HG03025 (cell line): ENCODE measurements around the gene COL26A1.
"Not testable (repeated sequence)": the region's sequence is repeated elsewhere in the genome, so short reads cannot be mapped to it uniquely, and the experiment has no call there.

Experiments
- ATAC-seq: cut with Tn5 transposase; IDR thresholded peaks from one replicate; pipeline ENCODE4 v1.9.1; 2021; ENCODE audit warnings: mild to moderate bottlenecking, moderate library complexity; ENCODE audit not compliant: unreplicated experiment, low FRiP score

The COL26A1 gene

GRCh38 chr7:101436221-101436735 lies 73.6 kb downstream of the COL26A1 start:
- no peak for ATAC-seq

GRCh38 chr7:101436857-101437576 lies 74.3 kb downstream of the COL26A1 start:
- no peak for ATAC-seq

GRCh38 chr7:101441890-101442289 lies 79.2 kb downstream of the COL26A1 start:
- no peak for ATAC-seq

GRCh38 chr7:101442426-101443070 lies 79.9 kb downstream of the COL26A1 start:
- no peak for ATAC-seq

GRCh38 chr7:101450064-101450463 lies 87.4 kb downstream of the COL26A1 start:
- no peak for ATAC-seq

GRCh38 chr7:101453617-101454016 lies 90.9 kb downstream of the COL26A1 start:
- no peak for ATAC-seq

- ATAC-seq = no peak
Measured at GRCh38 chr7:101457001-101457750, 94.5 kb downstream of the COL26A1 start.

GRCh38 chr7:101465131-101465530 lies 102.5 kb downstream of the COL26A1 start:
- ATAC-seq = no peak

- no peak for ATAC-seq
Measured at GRCh38 chr7:101465576-101466196, 103.0 kb downstream of the COL26A1 start.

GRCh38 chr7:101466871-101467270 lies 104.2 kb downstream of the COL26A1 start:
- ATAC-seq = no peak

GRCh38 chr7:101468546-101469275 lies 106.0 kb downstream of the COL26A1 start:
- ATAC-seq = no peak

GRCh38 chr7:101470668-101471487 lies 108.2 kb downstream of the COL26A1 start:
- no peak for ATAC-seq

- ATAC-seq = no peak
Measured at GRCh38 chr7:101474178-101474577, 111.5 kb downstream of the COL26A1 start.

- not testable (repeated sequence) for ATAC-seq
Measured at GRCh38 chr7:101475691-101476090, 113.0 kb downstream of the COL26A1 start.

GRCh38 chr7:101479217-101479616 lies 116.5 kb downstream of the COL26A1 start:
- no peak for ATAC-seq

GRCh38 chr7:101486056-101486432 lies 123.4 kb downstream of the COL26A1 start:
- not testable (repeated sequence) for ATAC-seq

GRCh38 chr7:101486433-101487104 lies 123.9 kb downstream of the COL26A1 start:
- no peak for ATAC-seq

- no peak for ATAC-seq
Measured at GRCh38 chr7:101487105-101487458, 124.4 kb downstream of the COL26A1 start.

- no peak for ATAC-seq
Measured at GRCh38 chr7:101487753-101488152, 125.1 kb downstream of the COL26A1 start.
